GM12873 (cell line): ENCODE results near the gene TGM3.

ENCODE experiments used
- CTCF ChIP-seq: IDR thresholded peaks from 2 replicates; pipeline ENCODE4 v1.5.1; 2012; ENCODE audit warnings: low read depth, mild to moderate bottlenecking, moderate library complexity, low read length, control low read depth; ENCODE audit not compliant: insufficient read depth; ENCODE audit errors: missing control alignments

The TGM3 gene

GRCh38 chr20:2295286-2295685 is 515 bp upstream of the TGM3 start:
- TF ChIP-seq CTCF: no peak

- TF ChIP-seq CTCF: no peak
These were observed 939 bp downstream of the TGM3 start for GRCh38 chr20:2296524-2297356.

- TF ChIP-seq CTCF: no peak
These were observed 1.5 kb downstream of the TGM3 start for GRCh38 chr20:2297357-2297728.

GRCh38 chr20:2298116-2298515 is 2.3 kb downstream of the TGM3 start:
- no peak for TF ChIP-seq CTCF

- TF ChIP-seq CTCF: no peak
These were observed 2.9 kb downstream of the TGM3 start for GRCh38 chr20:2298701-2299100.

GRCh38 chr20:2299301-2299700 is 3.5 kb downstream of the TGM3 start:
- TF ChIP-seq CTCF: no peak

- no peak for TF ChIP-seq CTCF
These were observed 4.2 kb downstream of the TGM3 start for GRCh38 chr20:2300002-2300401.
